GM12891 (cell line): Measurements from ENCODE around the gene TP53BP2.

Source experiments
- PAX5 ChIP-seq: IDR thresholded peaks from 2 replicates; pipeline ENCODE4 v1.6.1; 2011; ENCODE audit warnings: low read length, moderate library complexity, mild to moderate bottlenecking; ENCODE audit not compliant: insufficient read depth, severe bottlenecking
- POLR2A ChIP-seq: IDR thresholded peaks from 2 replicates; pipeline ENCODE4 v1.6.1; 2011; ENCODE audit warnings: low read depth, low read length, control low read depth
- POLR2AphosphoS5 ChIP-seq: IDR thresholded peaks from 2 replicates; pipeline ENCODE4 v1.6.1; 2011; ENCODE audit warnings: low read depth, low read length, control low read depth
- POU2F2 ChIP-seq: IDR thresholded peaks from 2 replicates; pipeline ENCODE4 v1.6.1; 2011; ENCODE audit warnings: low read depth, mild to moderate bottlenecking, control low read depth, low read length, moderate library complexity
- TAF1 ChIP-seq: IDR thresholded peaks from 2 replicates; pipeline ENCODE4 v1.6.1; 2011; ENCODE audit warnings: low read depth, low read length, control low read depth

GRCh38 chr1:223833948-223834347 is 11.8 kb downstream of the TP53BP2 start:
- TF ChIP-seq POLR2AphosphoS5 (no peak), POLR2A (no peak), POU2F2 (no peak), TAF1 (no peak), PAX5 (no peak)
